Measurements from ENCODE around the gene ARL2BP. TPM values are rescaled to one million over a fixed set of nuclear protein-coding genes. Genes with fewer than 3 reads are reported as not detected.
"Not testable (repeated sequence)": the region's sequence is repeated elsewhere in the genome, so short reads cannot be mapped to it uniquely, and the experiment has no call there.

ARL2BP gene
- total RNA-seq, 1 donor from 2014 or later = 38.4 TPM

DNA sequence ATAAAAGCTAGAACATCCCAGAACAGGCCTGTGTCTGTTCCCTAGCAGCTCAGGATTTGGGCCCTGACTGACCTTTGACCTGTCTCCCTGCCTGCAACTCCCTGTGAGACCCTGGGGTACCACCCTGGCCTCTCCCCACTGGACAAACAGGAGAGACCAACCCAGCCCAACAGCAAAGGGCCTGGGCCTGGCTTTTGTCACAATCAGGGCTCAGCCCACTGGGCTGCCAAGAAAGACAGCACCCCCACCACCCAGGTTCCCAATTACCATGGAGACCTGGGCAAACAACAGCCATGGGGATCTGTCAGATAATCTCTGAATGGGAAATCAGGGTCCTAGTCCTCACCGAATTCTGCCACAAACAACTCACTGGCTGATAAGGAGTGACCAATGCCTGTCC lies 28.3 kb downstream of the ARL2BP start:
- no peak overlapping the region for H3K27ac Mint-ChIP-seq (ENCODE audit: unreplicated experiment)
- no peaks in the 10 kb centered on the region for H3K27me3 Mint-ChIP-seq (ENCODE audit: unreplicated experiment)
- peaks cover 2% of the 10 kb centered on the region for H3K9me3 Mint-ChIP-seq (ENCODE audit: unreplicated experiment)
- peaks cover 3% of the 10 kb centered on the region for H3K4me1 Mint-ChIP-seq (ENCODE audit: low read depth, unreplicated experiment)
- H3K4me3 Mint-ChIP-seq (ENCODE audit: unreplicated experiment) = no peak overlapping the region
- no peak for TF ChIP-seq CTCF (IDR thresholded peaks at IDR 0.05; ENCODE audit: partially characterized antibody, unreplicated experiment)
- no peak for DNase-seq
- no peaks in the 10 kb centered on the region for H3K36me3 Mint-ChIP-seq (ENCODE audit: unreplicated experiment)

DNA sequence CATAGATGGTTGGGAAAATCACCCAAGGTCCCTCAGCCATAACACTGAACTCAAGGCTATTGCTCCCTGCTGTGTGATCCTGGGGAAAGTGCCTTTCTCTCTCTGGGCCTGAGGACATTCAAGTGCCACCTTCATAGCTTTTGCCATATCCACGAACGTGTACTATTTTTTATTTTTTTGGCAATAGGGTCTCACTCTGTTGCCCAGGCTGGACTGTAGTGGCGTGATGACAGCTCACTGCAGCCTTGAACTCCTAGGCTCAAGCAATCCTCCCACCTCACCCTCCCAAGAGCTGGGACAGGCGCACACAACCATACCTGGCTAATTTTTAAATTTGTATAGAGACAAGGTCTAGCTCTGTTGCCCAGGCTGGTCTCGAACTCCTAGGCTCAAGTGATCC lies 28.8 kb downstream of the ARL2BP start:
- peaks cover 2% of the 10 kb centered on the region for H3K9me3 Mint-ChIP-seq (ENCODE audit: unreplicated experiment)

GRCh38 chr16:57275946-57276345 lies 30.9 kb downstream of the ARL2BP start:
- not testable (repeated sequence) for H3K27me3 Mint-ChIP-seq (ENCODE audit: unreplicated experiment); H3K4me3 Mint-ChIP-seq (ENCODE audit: unreplicated experiment)

More for the DNA sequence above, 28.8 kb downstream of the ARL2BP start:
- no peak for TF ChIP-seq CTCF (IDR thresholded peaks at IDR 0.05; ENCODE audit: partially characterized antibody, unreplicated experiment)
- H3K4me1 Mint-ChIP-seq (ENCODE audit: low read depth, unreplicated experiment) = peaks cover 3% of the 10 kb centered on the region
- no peak for DNase-seq
- no peaks in the 10 kb centered on the region for H3K36me3 Mint-ChIP-seq (ENCODE audit: unreplicated experiment)
- no peak overlapping the region for H3K4me3 Mint-ChIP-seq (ENCODE audit: unreplicated experiment)
- no peaks in the 10 kb centered on the region for H3K27me3 Mint-ChIP-seq (ENCODE audit: unreplicated experiment)
- H3K27ac Mint-ChIP-seq (ENCODE audit: unreplicated experiment) = no peak overlapping the region

DNA sequence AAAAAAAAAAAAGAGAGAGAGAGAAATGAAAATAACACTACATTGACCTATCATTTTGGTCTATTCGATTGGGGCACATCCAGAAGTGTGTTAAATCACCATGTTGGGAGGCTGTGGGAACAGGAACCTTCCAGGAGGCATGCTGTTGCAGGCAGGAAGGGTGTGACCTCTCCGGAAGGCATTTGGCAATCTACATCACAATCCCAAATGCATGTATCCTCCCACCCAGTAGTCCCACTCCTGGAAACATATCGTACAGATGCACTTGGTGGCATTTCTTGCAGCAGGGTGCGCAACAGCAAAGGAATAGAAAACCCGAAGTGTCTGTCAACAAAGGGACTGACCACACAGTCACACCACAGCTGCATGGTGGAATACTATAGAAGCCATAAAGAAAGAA lies 31.5 kb downstream of the ARL2BP start:
- DNase-seq = no peak
- Mint-ChIP-seq H3K36me3 (ENCODE audit: unreplicated experiment) (no peaks in the 10 kb centered on the region), H3K4me1 (ENCODE audit: low read depth, unreplicated experiment) (no peaks in the 10 kb centered on the region), H3K9me3 (ENCODE audit: unreplicated experiment) (no peaks in the 10 kb centered on the region), H3K27me3 (ENCODE audit: unreplicated experiment) (no peaks in the 10 kb centered on the region), H3K27ac (ENCODE audit: unreplicated experiment) (no peak overlapping the region), H3K4me3 (ENCODE audit: unreplicated experiment) (no peak overlapping the region)
- no peak for TF ChIP-seq CTCF (IDR thresholded peaks at IDR 0.05; ENCODE audit: partially characterized antibody, unreplicated experiment)

More at GRCh38 chr16:57275946-57276345, 30.9 kb downstream of the ARL2BP start:
- H3K36me3 Mint-ChIP-seq (ENCODE audit: unreplicated experiment); H3K27ac Mint-ChIP-seq (ENCODE audit: unreplicated experiment); H3K9me3 Mint-ChIP-seq (ENCODE audit: unreplicated experiment); DNase-seq; H3K4me1 Mint-ChIP-seq (ENCODE audit: low read depth, unreplicated experiment): not testable (repeated sequence)

DNA sequence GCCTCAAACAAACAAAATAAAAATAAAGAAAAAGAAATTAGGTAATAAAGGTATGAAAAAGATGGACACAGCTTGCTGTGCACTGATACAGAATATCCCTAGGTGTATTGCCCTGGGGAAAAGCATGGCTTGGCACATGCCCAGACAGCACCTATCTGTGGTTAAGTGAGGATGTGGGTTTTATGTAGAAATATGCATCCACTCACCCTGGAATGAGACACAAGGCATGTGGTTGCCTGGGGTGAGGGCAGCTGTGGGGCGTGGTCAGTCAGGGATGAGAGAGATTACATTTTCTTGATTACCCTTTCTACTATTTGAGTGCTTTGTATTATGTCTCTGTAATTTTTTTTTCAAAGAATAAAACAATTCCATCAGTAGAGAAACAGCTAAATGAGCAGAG lies 32.5 kb downstream of the ARL2BP start:
- H3K9me3 Mint-ChIP-seq (ENCODE audit: unreplicated experiment) = peaks cover 2% of the 10 kb centered on the region
- no peak overlapping the region for H3K4me3 Mint-ChIP-seq (ENCODE audit: unreplicated experiment)
- TF ChIP-seq CTCF (IDR thresholded peaks at IDR 0.05; ENCODE audit: partially characterized antibody, unreplicated experiment) = no peak
- H3K36me3 Mint-ChIP-seq (ENCODE audit: unreplicated experiment) = no peaks in the 10 kb centered on the region
- H3K4me1 Mint-ChIP-seq (ENCODE audit: low read depth, unreplicated experiment) = no peaks in the 10 kb centered on the region
- H3K27me3 Mint-ChIP-seq (ENCODE audit: unreplicated experiment) = peaks cover under 1% of the 10 kb centered on the region
- no peak overlapping the region for H3K27ac Mint-ChIP-seq (ENCODE audit: unreplicated experiment)
- no peak for DNase-seq

GRCh38 chr16:57278494-57278893 lies 33.4 kb downstream of the ARL2BP start:
- no peak for TF ChIP-seq CTCF (IDR thresholded peaks at IDR 0.05; ENCODE audit: partially characterized antibody, unreplicated experiment)
- H3K27me3 Mint-ChIP-seq (ENCODE audit: unreplicated experiment) = peaks cover 1% of the 10 kb centered on the region
- no peak overlapping the region for H3K27ac Mint-ChIP-seq (ENCODE audit: unreplicated experiment)
- H3K9me3 Mint-ChIP-seq (ENCODE audit: unreplicated experiment) = peaks cover 2% of the 10 kb centered on the region
- no peak overlapping the region for H3K4me3 Mint-ChIP-seq (ENCODE audit: unreplicated experiment)
- no peaks in the 10 kb centered on the region for H3K4me1 Mint-ChIP-seq (ENCODE audit: low read depth, unreplicated experiment)
- no peaks in the 10 kb centered on the region for H3K36me3 Mint-ChIP-seq (ENCODE audit: unreplicated experiment)
- DNase-seq = no peak

Measured in glutamatergic neuron (in vitro differentiated cells).